Peyer's patch (tissue), 4 donors: Measurements from ENCODE around the gene RPE.

Experiments
- CTCF ChIP-seq, 6 experiments: fragments of 450-650 bp in 4 of 6; fragments of 200-600 bp in 2 of 6; sonication (generic) in 1 of 6; IDR thresholded peaks; one replicate each; pipeline ENCODE4 v1.5.1; 2017 to 2019; ENCODE audit warnings: antibody characterized with exemption in 6 of 6, mild to moderate bottlenecking in 3 of 6, moderate library complexity in 1 of 6
- POLR2A ChIP-seq, 2 donors: fragments of 450-650 bp; IDR thresholded peaks; one replicate each; pipeline ENCODE4 v1.5.1; 2017; ENCODE audit warnings: antibody characterized with exemption in 2 of 2, mild to moderate bottlenecking in 2 of 2, moderate library complexity in 2 of 2

- TF ChIP-seq CTCF (IDR thresholded peaks at IDR 0.05) (no peak), POLR2A (IDR thresholded peaks at IDR 0.05) (no peak)
These were observed 46.2 kb upstream of the RPE start for GRCh38 chr2:209956271-209956670.
